Measurements from ENCODE around the gene SHLD2. TPM values are rescaled to one million over a fixed set of nuclear protein-coding genes. Genes with fewer than 3 reads are reported as not detected.

The SHLD2 gene
- total and polyA plus RNA-seq, 2 of the 13 experiments (the other 11 are each of a cell fraction or from before 2014, with no cell fraction given): 25.7 to 53.7 TPM

DNA sequence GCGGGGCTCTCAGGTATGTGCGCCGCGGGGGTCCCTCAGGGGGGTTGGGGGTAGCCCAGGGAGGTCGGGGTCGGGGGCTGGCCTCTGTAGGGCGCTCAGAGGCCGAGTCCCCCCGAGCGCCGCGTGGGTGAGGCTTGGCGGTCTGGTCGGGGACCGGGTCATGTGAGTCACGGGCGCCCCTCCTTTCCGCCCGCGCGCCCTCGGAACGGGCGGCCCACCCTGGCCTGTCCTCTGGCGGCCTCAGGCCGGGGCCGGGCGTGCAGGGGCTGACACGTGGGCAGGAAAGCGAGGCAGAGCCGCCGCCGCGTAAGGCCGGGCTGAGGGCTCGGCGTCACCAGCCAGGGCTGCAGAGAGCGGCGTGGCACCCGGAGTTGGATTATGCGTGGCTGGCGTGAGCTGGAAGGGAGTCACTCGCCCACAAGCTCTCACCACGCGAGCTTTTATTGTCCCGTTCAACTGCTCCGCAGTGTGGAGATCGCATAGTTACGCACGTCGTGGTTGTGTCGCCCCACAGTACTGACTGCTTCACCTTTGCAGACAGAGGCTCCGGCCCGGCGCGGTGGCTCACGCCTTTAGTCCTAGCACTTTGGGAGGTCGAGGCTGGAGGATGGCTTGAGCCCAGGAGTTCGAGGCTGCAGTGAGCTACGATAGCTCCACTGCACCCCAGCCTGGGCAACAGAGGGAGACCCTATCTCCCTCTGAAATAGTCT lies 385 bp downstream of the SHLD2 start (continued):
- TF ChIP-seq ZNF652 (CRISPR knock-in tag; IDR thresholded peaks at IDR 0.05; ENCODE audit: borderline replicate concordance, low read depth) (no peak), TSC22D2 (CRISPR knock-in tag; IDR thresholded peaks at IDR 0.05; ENCODE audit: borderline replicate concordance) (peak; percentile 66; the same call in 1 of the 2 replicates), ZSCAN9 (CRISPR knock-in tag; IDR thresholded peaks at IDR 0.05; ENCODE audit: borderline replicate concordance) (peak; percentile 82), MTF1 (CRISPR knock-in tag; IDR thresholded peaks at IDR 0.05) (no peak), CHD2 (IDR thresholded peaks at IDR 0.05; ENCODE audit: low read depth, low read length) (peak; percentile 69), ZNF138 (CRISPR knock-in tag; IDR thresholded peaks at IDR 0.05; ENCODE audit: low read depth) (peak; percentile 88), ETV6 (CRISPR knock-in tag; conservative IDR thresholded peaks at IDR 0.05) (0 out of 2 replicates have a peak, but pooled peaks have one; percentile 40), KAT8 (CRISPR knock-in tag; IDR thresholded peaks at IDR 0.05) (peak; percentile 61), YY1 (IDR thresholded peaks at IDR 0.05; ENCODE audit: insufficient read depth, insufficient replicate concordance, low read depth, low read length) (peak; percentile 51), IRX3 (CRISPR knock-in tag; IDR thresholded peaks at IDR 0.05; ENCODE audit: borderline replicate concordance, low read depth) (peak; percentile 85; the same call in 1 of the 2 replicates), HOXA5 (CRISPR knock-in tag; IDR thresholded peaks at IDR 0.05) (0 out of 2 replicates have a peak, but pooled peaks have one; percentile 40), ZSCAN21 (CRISPR knock-in tag; IDR thresholded peaks at IDR 0.05; ENCODE audit: borderline replicate concordance) (peak; percentile 89), SRSF4 (IDR thresholded peaks at IDR 0.05; ENCODE audit: low read depth, low read length, poor library complexity, severe bottlenecking) (no peak), NR2F6 (IDR thresholded peaks at IDR 0.05) (no peak), NR2F6 (CRISPR knock-in tag; IDR thresholded peaks at IDR 0.05) (peak; percentile 64; the same call in 1 of the 2 replicates), DMAP1 (CRISPR knock-in tag; IDR thresholded peaks at IDR 0.05) (peak; percentile 95), ZNF687 (CRISPR knock-in tag; IDR thresholded peaks at IDR 0.05) (peak; percentile 98), TBX2 (CRISPR knock-in tag; IDR thresholded peaks at IDR 0.05; ENCODE audit: borderline replicate concordance) (peak; percentile 73), SRY (CRISPR knock-in tag; IDR thresholded peaks at IDR 0.05) (peak; percentile 93), SPEN (CRISPR knock-in tag; IDR thresholded peaks at IDR 0.05; ENCODE audit: low read depth) (peak; percentile 82), ZNF501 (CRISPR knock-in tag; IDR thresholded peaks at IDR 0.05) (peak; percentile 83)
- TF ChIP-seq, protein P1, sequence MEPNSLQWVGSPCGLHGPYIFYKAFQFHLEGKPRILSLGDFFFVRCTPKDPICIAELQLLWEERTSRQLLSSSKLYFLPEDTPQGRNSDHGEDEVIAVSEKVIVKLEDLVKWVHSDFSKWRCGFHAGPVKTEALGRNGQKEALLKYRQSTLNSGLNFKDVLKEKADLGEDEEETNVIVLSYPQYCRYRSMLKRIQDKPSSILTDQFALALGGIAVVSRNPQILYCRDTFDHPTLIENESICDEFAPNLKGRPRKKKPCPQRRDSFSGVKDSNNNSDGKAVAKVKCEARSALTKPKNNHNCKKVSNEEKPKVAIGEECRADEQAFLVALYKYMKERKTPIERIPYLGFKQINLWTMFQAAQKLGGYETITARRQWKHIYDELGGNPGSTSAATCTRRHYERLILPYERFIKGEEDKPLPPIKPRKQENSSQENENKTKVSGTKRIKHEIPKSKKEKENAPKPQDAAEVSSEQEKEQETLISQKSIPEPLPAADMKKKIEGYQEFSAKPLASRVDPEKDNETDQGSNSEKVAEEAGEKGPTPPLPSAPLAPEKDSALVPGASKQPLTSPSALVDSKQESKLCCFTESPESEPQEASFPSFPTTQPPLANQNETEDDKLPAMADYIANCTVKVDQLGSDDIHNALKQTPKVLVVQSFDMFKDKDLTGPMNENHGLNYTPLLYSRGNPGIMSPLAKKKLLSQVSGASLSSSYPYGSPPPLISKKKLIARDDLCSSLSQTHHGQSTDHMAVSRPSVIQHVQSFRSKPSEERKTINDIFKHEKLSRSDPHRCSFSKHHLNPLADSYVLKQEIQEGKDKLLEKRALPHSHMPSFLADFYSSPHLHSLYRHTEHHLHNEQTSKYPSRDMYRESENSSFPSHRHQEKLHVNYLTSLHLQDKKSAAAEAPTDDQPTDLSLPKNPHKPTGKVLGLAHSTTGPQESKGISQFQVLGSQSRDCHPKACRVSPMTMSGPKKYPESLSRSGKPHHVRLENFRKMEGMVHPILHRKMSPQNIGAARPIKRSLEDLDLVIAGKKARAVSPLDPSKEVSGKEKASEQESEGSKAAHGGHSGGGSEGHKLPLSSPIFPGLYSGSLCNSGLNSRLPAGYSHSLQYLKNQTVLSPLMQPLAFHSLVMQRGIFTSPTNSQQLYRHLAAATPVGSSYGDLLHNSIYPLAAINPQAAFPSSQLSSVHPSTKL (CRISPR knock-in tag; IDR thresholded peaks at IDR 0.05): peak; percentile 76
- TF ChIP-seq, protein P2, sequence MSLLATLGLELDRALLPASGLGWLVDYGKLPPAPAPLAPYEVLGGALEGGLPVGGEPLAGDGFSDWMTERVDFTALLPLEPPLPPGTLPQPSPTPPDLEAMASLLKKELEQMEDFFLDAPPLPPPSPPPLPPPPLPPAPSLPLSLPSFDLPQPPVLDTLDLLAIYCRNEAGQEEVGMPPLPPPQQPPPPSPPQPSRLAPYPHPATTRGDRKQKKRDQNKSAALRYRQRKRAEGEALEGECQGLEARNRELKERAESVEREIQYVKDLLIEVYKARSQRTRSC (CRISPR knock-in tag; IDR thresholded peaks at IDR 0.05; ENCODE audit: low read depth): no peak
